Measurements from ENCODE around the gene GLI2. TPM values are rescaled to one million over a fixed set of nuclear protein-coding genes. Genes with fewer than 3 reads are reported as not detected.
A peak's percentile ranks its signal among the peaks of the same experiment; 100 is the strongest.

Gene GLI2
- total and polyA plus RNA-seq, 2 of the 4 experiments (the other 2 are of a cell fraction), result 3.8 to 26.0 TPM

- peak overlapping the region; percentile 53 for H4K5ac ChIP-seq (ENCODE audit: low read depth, low read length)
- peak; percentile 48 for DNase-seq
- 20% methylated on average over 5 of the region's 11 CpGs; no CpG with 5 or more reads in 1 of the 2 experiments for WGBS, 2 experiments (ENCODE audit: extremely low coverage in 2 of 2, insufficient read length in 1 of 2)
- H3K4ac ChIP-seq (ENCODE audit: low read depth, low read length), result peak overlapping the region; percentile 97
- peak overlapping the region; percentile 55 for H3K18ac ChIP-seq (ENCODE audit: low read depth, low read length)
- peak overlapping the region; percentile 97 for H4K91ac ChIP-seq (ENCODE audit: insufficient read depth, low read depth, low read length)
- peak; percentile 11 for ATAC-seq (ENCODE audit: low read depth)
- TF ChIP-seq CEBPB (IDR thresholded peaks at IDR 0.05; ENCODE audit: low read depth, low read length), result no peak
- H3K79me1 ChIP-seq (ENCODE audit: low read depth in 1 of 2, low read length in 2 of 2), result peaks cover 17 to 91% of the 10 kb centered on the region in 2 experiments; a peak in 3 of 4 replicates
- peak overlapping the region; percentile 95 for H2AK5ac ChIP-seq (ENCODE audit: low read depth, low read length)
- peak overlapping the region; percentile 95 for H3K23ac ChIP-seq (ENCODE audit: low read depth, low read length)
- H2BK20ac ChIP-seq (ENCODE audit: low read depth, low read length), result peak overlapping the region; percentile 91
- H3K9me1 ChIP-seq (ENCODE audit: insufficient read depth, low read length), result peaks cover 74% of the 10 kb centered on the region
- H4K8ac ChIP-seq (ENCODE audit: low read depth in 2 of 2, low read length in 2 of 2), result peak overlapping the region; percentile 78 to 81
- POLR2A ChIA-PET (ENCODE audit: unreplicated experiment), result interaction anchor here (0.9 to 1.1 kb wide), 2 partner anchors 13 to 30 kb away, joined by 3 to 4 read pairs; no protein-coding TSS in a partner anchor
- peak overlapping the region; percentile 78 for H3K14ac ChIP-seq (replicated peaks; ENCODE audit: low read depth, low read length)
- H3K9me3 ChIP-seq (ENCODE audit: control insufficient read depth, insufficient read depth, low read length), result no peaks in the 10 kb centered on the region
- peak overlapping the region; percentile 68 for H2AFZ ChIP-seq (replicated peaks; ENCODE audit: low read length, poor library complexity)
- peak overlapping the region; percentile 76 for H3K56ac ChIP-seq (ENCODE audit: extremely low read depth, insufficient read depth, low read length)
- peak overlapping the region; percentile 93 for H2BK15ac ChIP-seq (ENCODE audit: low read depth, low read length)
- H3K4me1 ChIP-seq (ENCODE audit: control insufficient read depth, insufficient read depth, low read length), result peaks cover 64% of the 10 kb centered on the region
- dilution Hi-C loops (cut with HindIII; ENCODE audit: low sequenced_read_pairs, unreplicated experiment) (no loop called here), in situ Hi-C loops (cut with MboI; ENCODE audit: low sequenced_read_pairs) (no loop called here), intact Hi-C loops (cut with micrococcal nuclease) (no loop called here)
- H3K4me3 ChIP-seq (ENCODE audit: insufficient read depth, low read depth, low read length), result no peak overlapping the region
- H2AK9ac ChIP-seq (replicated peaks; ENCODE audit: low read depth, low read length, poor library complexity), result peak overlapping the region; percentile 97
- peak overlapping the region; percentile 94 for H2BK120ac ChIP-seq (ENCODE audit: low read depth, low read length)
- peak overlapping the region; percentile 44 for H3K9ac ChIP-seq (ENCODE audit: low read depth, low read length)
- peak overlapping the region; percentile 94 for H2BK5ac ChIP-seq (ENCODE audit: low read depth, low read length, poor library complexity, severe bottlenecking)
- peak overlapping the region; percentile 84 for H3K27ac ChIP-seq (ENCODE audit: insufficient read depth, low read length)
- H3K4me2 ChIP-seq (ENCODE audit: low read depth, low read length), result peak overlapping the region; percentile 60
- H3K27me3 ChIP-seq (ENCODE audit: control insufficient read depth, insufficient read depth, low read length), result no peaks in the 10 kb centered on the region
- H3K36me3 ChIP-seq (ENCODE audit: control insufficient read depth, insufficient read depth, low read length), result no peaks in the 10 kb centered on the region
- peaks cover 26% of the 10 kb centered on the region for H4K20me1 ChIP-seq (ENCODE audit: insufficient read depth, low read length)
- CTCF ChIA-PET, result interaction anchor here (1.5 kb wide), 1 partner anchor 29 kb away, joined by 3 read pairs; no protein-coding TSS in a partner anchor
- BruUV-seq (replicated peaks), result no TSS peak
Measured at GRCh38 chr2:120764991-120765677, 29.5 kb downstream of the GLI2 start.

Data from IMR-90 (cell line).